GM23338 (cell line): ENCODE measurements around the gene RBM45.

Experiments
- CREB1 ChIP-seq: fragments of 250-450 bp; sonication (Bioruptor Pico); IDR thresholded peaks from 2 replicates; pipeline ENCODE4 v1.5.0; 2020; ENCODE audit warnings: low read depth, mild to moderate bottlenecking, moderate library complexity
- CTCF ChIP-seq, 2 experiments: fragments of 200-600 bp in 1 of 2; sonication (generic) in 1 of 2; conservative IDR thresholded peaks; 2 replicates each; pipeline versions ENCODE4 v1.5.1 to v1.6.1; 2016 to 2017; ENCODE audit warnings: antibody characterized with exemption in 2 of 2, low read depth in 2 of 2, mild to moderate bottlenecking in 2 of 2, moderate library complexity in 1 of 2
- ETS1 ChIP-seq: IDR thresholded peaks from 2 replicates; pipeline ENCODE4 v1.6.1; 2016; ENCODE audit warnings: antibody characterized with exemption
- EZH2 ChIP-seq: fragments of 200-600 bp; sonication (generic); IDR thresholded peaks from one replicate; pipeline ENCODE4 v1.8.0; 2017; ENCODE audit warnings: antibody characterized with exemption, mild to moderate bottlenecking, low read depth; ENCODE audit not compliant: unreplicated experiment
- EZH2phosphoT487 ChIP-seq: fragments of 200-600 bp; sonication (generic); IDR thresholded peaks from one replicate; pipeline ENCODE4 v1.8.1; 2018; ENCODE audit warnings: antibody characterized with exemption; ENCODE audit not compliant: unreplicated experiment
- JUNB ChIP-seq: IDR thresholded peaks from one replicate; pipeline ENCODE4 v1.6.1; 2016; ENCODE audit warnings: antibody characterized with exemption; ENCODE audit not compliant: unreplicated experiment
- POLR2AphosphoS5 ChIP-seq: IDR thresholded peaks from 2 replicates; pipeline ENCODE4 v1.6.1; 2016; ENCODE audit warnings: antibody characterized with exemption, low read depth
- REST ChIP-seq: IDR thresholded peaks from one replicate; pipeline ENCODE4 v1.6.1; 2018; ENCODE audit warnings: antibody characterized with exemption; ENCODE audit not compliant: unreplicated experiment

GRCh38 chr2:178106053-178106452 lies 6.2 kb upstream of the RBM45 start:
- TF ChIP-seq REST (no peak), CTCF (conservative IDR thresholded peaks at IDR 0.05; ENCODE audit: low read depth in 2 of 2) (no peak), JUNB (no peak), CREB1 (CRISPR knock-in tag) (no peak), ETS1 (no peak), POLR2AphosphoS5 (no peak), EZH2 (no peak), EZH2phosphoT487 (no peak)
